ENCODE results near the gene HOXA4.

Gene HOXA4

GRCh38 chr7:27139334-27140125 lies 9.0 kb upstream of the HOXA4 start:
- in situ Hi-C loops (cut with MboI; ENCODE audit: low sequenced_read_pairs): loop anchor here (10.0 kb wide), 1 partner anchor 285 kb away; no protein-coding TSS in a partner anchor

- in situ Hi-C loops (cut with MboI; ENCODE audit: low sequenced_read_pairs): no loop called here
Observed at GRCh38 chr7:27138985-27139333, 8.4 kb upstream of the HOXA4 start.

- in situ Hi-C loops (cut with MboI; ENCODE audit: low sequenced_read_pairs): no loop called here
Observed at GRCh38 chr7:27138472-27138871, 7.9 kb upstream of the HOXA4 start.

GRCh38 chr7:27137640-27138315 lies 7.2 kb upstream of the HOXA4 start:
- in situ Hi-C loops (cut with MboI; ENCODE audit: low sequenced_read_pairs): no loop called here

- in situ Hi-C loops (cut with MboI; ENCODE audit: low sequenced_read_pairs): no loop called here
Observed at GRCh38 chr7:27134392-27134791, 3.8 kb upstream of the HOXA4 start.

- in situ Hi-C loops (cut with MboI; ENCODE audit: low sequenced_read_pairs): no loop called here
Observed at GRCh38 chr7:27133409-27134231, 3.1 kb upstream of the HOXA4 start.

- in situ Hi-C loops (cut with MboI; ENCODE audit: low sequenced_read_pairs): no loop called here
Observed at GRCh38 chr7:27132978-27133377, 2.4 kb upstream of the HOXA4 start.

GRCh38 chr7:27132214-27132613 lies 1.7 kb upstream of the HOXA4 start:
- in situ Hi-C loops (cut with MboI; ENCODE audit: low sequenced_read_pairs): no loop called here

GRCh38 chr7:27131390-27131819 lies 848 bp upstream of the HOXA4 start:
- in situ Hi-C loops (cut with MboI; ENCODE audit: low sequenced_read_pairs): no loop called here

GRCh38 chr7:27129729-27130539 lies 623 bp downstream of the HOXA4 start:
- in situ Hi-C loops (cut with MboI; ENCODE audit: low sequenced_read_pairs): no loop called here

GRCh38 chr7:27128776-27129728 lies 1.5 kb downstream of the HOXA4 start:
- in situ Hi-C loops (cut with MboI; ENCODE audit: low sequenced_read_pairs): no loop called here

- in situ Hi-C loops (cut with MboI; ENCODE audit: low sequenced_read_pairs): no loop called here
Observed at GRCh38 chr7:27128034-27128433, 2.5 kb downstream of the HOXA4 start.

- in situ Hi-C loops (cut with MboI; ENCODE audit: low sequenced_read_pairs): no loop called here
Observed at GRCh38 chr7:27126596-27127327, 3.8 kb downstream of the HOXA4 start.

- in situ Hi-C loops (cut with MboI; ENCODE audit: low sequenced_read_pairs): no loop called here
Observed at GRCh38 chr7:27125986-27126394, 4.6 kb downstream of the HOXA4 start.

GRCh38 chr7:27124902-27125689 lies 5.5 kb downstream of the HOXA4 start:
- in situ Hi-C loops (cut with MboI; ENCODE audit: low sequenced_read_pairs): no loop called here

GRCh38 chr7:27124096-27124901 lies 6.3 kb downstream of the HOXA4 start:
- in situ Hi-C loops (cut with MboI; ENCODE audit: low sequenced_read_pairs): no loop called here

- in situ Hi-C loops (cut with MboI; ENCODE audit: low sequenced_read_pairs): no loop called here
Observed at GRCh38 chr7:27123477-27124053, 7.0 kb downstream of the HOXA4 start.
